Measurements from ENCODE around the gene TMEM209.

GRCh38 chr7:130135208-130136205 lies 69.7 kb downstream of the TMEM209 start:
- TF ChIP-seq CTCF (IDR thresholded peaks at IDR 0.05) (no peak), EP300 (IDR thresholded peaks at IDR 0.05) (no peak)
